Measurements from ENCODE around the gene NDUFV1.
"Not testable (repeated sequence)": the region's sequence is repeated elsewhere in the genome, so short reads cannot be mapped to it uniquely, and the experiment has no call there.

Gene NDUFV1

GRCh38 chr11:67634366-67635230 lies 27.9 kb downstream of the NDUFV1 start:
- TF ChIP-seq ZNF274 (IDR thresholded peaks at IDR 0.05; ENCODE audit: low read depth, low read length): no peak
- H3K4me3 ChIP-seq (ENCODE audit: low read length): no peak overlapping the region

- no peak for TF ChIP-seq ZNF274 (IDR thresholded peaks at IDR 0.05; ENCODE audit: low read depth, low read length)
- no peak overlapping the region for H3K4me3 ChIP-seq (ENCODE audit: low read length)
Observed at GRCh38 chr11:67635231-67635521, 28.4 kb downstream of the NDUFV1 start.

GRCh38 chr11:67636962-67637361 lies 30.2 kb downstream of the NDUFV1 start:
- H3K4me3 ChIP-seq (ENCODE audit: low read length): no peak overlapping the region
- no peak for TF ChIP-seq ZNF274 (IDR thresholded peaks at IDR 0.05; ENCODE audit: low read depth, low read length)

GRCh38 chr11:67637441-67637840 lies 30.7 kb downstream of the NDUFV1 start:
- not testable (repeated sequence) for H3K4me3 ChIP-seq (ENCODE audit: low read length)

- TF ChIP-seq ZNF274 (IDR thresholded peaks at IDR 0.05; ENCODE audit: low read depth, low read length): no peak
- H3K4me3 ChIP-seq (ENCODE audit: low read length): no peak overlapping the region
Observed at GRCh38 chr11:67638535-67639437, 32.0 kb downstream of the NDUFV1 start.

- H3K4me3 ChIP-seq (ENCODE audit: low read length): no peak within 1 kb of the TSS
- TF ChIP-seq ZNF274 (IDR thresholded peaks at IDR 0.05; ENCODE audit: low read depth, low read length): no peak
Observed at GRCh38 chr11:67639438-67639859, 32.7 kb downstream of the NDUFV1 start, which contains the start of gene TBX10. TBX10 (minus strand) TSS chr11:67639763; CDS start chr11:67639472, 291 bp downstream.

GRCh38 chr11:67640021-67640757 lies 33.5 kb downstream of the NDUFV1 start:
- no peak for TF ChIP-seq ZNF274 (IDR thresholded peaks at IDR 0.05; ENCODE audit: low read depth, low read length)
- H3K4me3 ChIP-seq (ENCODE audit: low read length): no peak overlapping the region

GRCh38 chr11:67640758-67641337 lies 34.1 kb downstream of the NDUFV1 start:
- no peak overlapping the region for H3K4me3 ChIP-seq (ENCODE audit: low read length)
- no peak for TF ChIP-seq ZNF274 (IDR thresholded peaks at IDR 0.05; ENCODE audit: low read depth, low read length)

- no peak overlapping the region for H3K4me3 ChIP-seq (ENCODE audit: low read length)
- TF ChIP-seq ZNF274 (IDR thresholded peaks at IDR 0.05; ENCODE audit: low read depth, low read length): no peak
Observed at GRCh38 chr11:67641338-67642172, 34.8 kb downstream of the NDUFV1 start.

- no peak overlapping the region for H3K4me3 ChIP-seq (ENCODE audit: low read length)
- no peak for TF ChIP-seq ZNF274 (IDR thresholded peaks at IDR 0.05; ENCODE audit: low read depth, low read length)
Observed at GRCh38 chr11:67642173-67643120, 35.7 kb downstream of the NDUFV1 start.

- H3K4me3 ChIP-seq (ENCODE audit: low read length): no peak overlapping the region
- no peak for TF ChIP-seq ZNF274 (IDR thresholded peaks at IDR 0.05; ENCODE audit: low read depth, low read length)
Observed at GRCh38 chr11:67644042-67644441, 37.3 kb downstream of the NDUFV1 start.

Data from GM08714 (cell line).